ENCODE data around the gene CORO7.
"Not testable (repeated sequence)": the region's sequence is repeated elsewhere in the genome, so short reads cannot be mapped to it uniquely, and the experiment has no call there.

CORO7 gene

DNA sequence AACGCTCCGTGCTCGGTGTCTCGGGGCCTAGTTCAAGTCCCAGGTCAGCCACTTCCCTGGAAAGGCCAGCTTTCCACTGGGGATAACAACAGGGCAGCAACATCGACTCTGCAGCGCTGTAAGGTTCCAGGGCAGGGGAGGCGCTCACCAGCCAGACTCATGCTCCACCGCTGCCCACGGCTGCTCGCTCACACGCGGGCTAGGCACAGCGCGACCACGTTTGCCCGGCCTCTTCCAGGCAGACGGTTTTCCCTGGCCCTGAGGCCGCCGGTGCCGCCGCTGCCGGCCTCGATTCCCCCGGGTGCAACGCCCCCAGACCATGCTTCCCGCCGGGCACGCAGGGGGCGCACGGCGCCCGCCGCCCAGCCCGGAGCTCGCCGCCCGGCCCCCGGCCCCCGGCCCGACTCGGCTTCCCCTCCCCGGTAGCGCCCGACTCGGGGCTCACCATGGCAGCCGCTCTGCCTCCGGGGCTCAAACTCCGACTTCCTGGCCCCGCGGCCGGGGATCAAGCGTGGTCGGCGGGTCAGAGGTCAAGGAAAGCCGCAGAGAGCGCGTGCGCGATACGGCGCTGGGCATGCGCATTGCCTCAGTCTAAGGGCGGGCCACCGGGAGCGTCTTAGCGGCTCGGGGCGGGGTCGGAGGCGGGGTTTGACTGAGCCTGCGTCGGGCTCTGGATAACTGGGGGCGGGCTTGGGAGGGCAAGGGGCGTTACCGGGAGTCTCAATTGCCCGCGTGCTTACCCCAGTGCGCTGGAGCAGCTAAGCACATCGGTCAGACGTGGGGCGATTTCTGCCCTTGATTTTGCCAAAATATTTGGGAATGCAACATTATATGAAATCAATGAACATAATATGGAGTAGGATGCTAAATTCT, 65.4 kb downstream of the CORO7 start, which contains the start of gene PAM16:
PAM16 (minus strand) TSS at position 535 of the 873 bp plus-strand sequence; CDS start at position 448, 87 bp downstream.
- peak; percentile 97 to 98 for DNase-seq

DNA sequence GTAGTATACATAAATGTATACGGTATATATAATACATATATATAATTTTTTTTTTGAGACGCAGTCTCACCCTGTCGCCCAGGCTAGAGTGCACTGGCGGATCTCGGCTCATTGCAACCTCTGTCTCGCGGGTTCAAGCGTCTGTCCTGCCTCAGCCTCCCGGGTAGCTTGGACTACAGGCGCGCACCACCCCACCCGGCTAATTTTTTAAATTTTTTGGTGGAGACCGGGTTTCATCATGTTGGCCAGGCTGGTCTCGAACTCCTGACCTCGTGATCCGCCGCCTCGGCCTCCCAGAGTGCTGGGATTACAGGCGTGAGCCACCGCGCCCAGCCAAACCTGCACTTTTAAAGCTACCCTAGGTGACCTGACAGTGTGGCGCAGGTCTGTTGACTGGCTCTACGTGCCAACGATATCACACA, 66.0 kb downstream of the CORO7 start:
- no peak for DNase-seq

DNA sequence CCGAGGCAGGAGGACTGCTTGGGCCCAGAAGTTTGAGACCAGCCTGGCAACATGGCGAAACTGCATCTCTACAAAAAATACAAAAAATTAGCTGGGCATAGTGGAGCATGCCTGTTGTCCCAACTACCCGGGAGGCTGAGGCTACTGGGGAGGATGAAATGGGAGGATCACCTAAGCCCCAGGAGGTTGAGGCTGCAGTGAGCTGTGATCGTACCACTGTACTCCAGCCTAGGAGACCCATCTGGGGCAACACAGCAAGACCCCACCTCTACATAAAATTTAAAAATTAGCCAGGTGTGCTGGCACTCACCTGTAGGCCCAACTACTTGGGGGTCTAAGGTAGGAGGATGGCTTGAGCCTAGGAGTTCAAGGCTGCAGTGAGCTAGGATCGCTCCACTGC, 67.1 kb downstream of the CORO7 start:
- DNase-seq = no peak

DNA sequence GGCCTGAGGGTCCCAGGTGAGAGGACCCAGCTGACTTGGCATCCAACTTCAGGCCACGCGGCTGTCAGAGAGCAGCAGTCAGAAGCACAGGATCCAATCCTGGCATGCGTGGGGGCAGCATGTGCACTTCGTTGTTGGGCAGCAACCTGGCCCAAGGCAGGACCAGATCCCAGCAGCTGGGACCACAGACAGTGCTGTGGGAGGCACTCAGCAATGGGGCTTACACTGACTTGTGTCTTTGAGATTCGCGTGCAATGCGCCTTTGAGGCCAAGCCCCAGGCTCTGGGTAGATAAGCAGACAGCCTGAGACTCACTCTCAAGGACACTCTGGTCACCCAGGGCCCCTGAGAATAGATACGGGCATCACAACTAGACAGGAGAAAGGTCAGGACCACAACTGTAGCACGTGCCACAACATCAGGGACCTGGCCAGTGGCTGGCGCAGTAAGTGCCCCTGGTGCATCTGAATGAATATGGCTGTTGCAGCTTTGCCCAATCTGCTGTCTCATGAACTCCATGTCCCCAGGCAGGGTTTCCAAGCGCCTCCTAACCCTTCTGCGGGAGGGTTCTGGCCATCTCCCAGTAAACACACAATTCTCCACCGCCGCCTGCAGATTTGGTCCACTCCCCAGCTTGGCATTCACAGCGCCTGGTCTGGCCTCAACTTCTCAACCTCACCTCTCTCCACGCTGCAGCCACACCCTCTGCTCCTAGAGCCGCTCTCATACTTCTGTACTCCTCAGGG, 68.5 kb downstream of the CORO7 start:
- no peak for DNase-seq

DNA sequence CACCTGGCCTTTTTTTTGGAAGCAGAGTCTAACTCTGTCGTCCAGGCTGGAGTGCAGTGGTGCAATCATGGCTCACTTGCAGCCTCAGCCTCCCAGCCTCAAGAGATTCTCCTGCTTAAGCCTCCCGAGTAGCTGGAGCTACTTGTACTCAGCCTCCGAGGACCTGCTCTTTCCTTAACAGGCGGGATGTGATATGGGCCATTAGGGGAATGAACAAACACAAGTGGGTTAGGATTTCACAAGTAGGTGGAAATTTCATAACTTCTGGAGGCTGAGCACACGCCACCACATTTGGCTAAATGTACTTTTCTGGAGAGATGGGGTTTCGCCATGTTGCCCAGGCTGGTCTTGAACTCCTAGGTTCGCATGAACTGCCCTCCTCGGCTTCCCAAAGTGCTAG, 69.4 kb downstream of the CORO7 start:
- no peak for DNase-seq

DNA sequence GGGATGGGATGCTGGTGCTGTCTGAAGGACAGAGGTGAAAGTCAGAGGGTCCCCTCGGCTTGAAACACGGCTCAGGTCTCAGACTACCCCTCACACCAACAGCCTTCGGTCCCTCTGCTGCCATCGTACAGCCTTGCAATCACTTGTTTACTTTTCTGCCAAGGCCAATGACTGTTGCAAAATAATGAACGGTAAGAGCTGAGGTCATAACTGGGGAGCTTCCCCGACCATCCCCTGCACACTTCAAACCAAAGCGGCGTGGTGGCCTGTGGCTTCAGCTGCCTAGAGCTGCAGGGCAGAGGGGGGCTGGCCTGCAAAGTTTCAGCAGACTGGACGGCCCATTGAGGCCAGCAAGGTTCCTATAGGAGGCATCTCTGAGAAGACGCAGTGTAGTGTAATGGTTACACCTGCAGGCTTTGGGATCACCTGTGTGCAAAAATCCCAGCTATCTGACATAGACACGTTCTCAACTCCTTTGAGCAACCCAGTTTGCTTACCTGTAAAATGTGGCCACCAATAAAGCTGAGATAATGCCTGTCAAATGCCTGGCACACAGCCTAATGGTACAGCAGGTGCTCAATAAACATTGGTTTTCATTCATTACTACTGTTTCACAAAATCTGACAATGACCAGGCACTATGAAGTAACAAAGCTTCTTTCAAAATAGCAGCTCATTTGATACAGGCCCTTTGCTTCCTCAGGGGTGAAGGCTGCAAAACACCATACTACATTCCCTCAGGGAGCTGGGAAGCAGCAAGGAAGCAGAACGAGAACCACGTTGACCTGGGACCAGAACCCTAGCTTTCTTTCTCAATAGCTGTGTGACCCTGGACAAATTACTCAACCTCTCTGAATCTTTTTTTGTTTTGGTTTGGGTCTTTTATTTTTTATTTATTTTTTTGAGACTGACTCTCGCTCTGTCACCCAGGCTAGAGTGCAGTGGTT, 70.3 kb downstream of the CORO7 start:
- DNase-seq = no peak

DNA sequence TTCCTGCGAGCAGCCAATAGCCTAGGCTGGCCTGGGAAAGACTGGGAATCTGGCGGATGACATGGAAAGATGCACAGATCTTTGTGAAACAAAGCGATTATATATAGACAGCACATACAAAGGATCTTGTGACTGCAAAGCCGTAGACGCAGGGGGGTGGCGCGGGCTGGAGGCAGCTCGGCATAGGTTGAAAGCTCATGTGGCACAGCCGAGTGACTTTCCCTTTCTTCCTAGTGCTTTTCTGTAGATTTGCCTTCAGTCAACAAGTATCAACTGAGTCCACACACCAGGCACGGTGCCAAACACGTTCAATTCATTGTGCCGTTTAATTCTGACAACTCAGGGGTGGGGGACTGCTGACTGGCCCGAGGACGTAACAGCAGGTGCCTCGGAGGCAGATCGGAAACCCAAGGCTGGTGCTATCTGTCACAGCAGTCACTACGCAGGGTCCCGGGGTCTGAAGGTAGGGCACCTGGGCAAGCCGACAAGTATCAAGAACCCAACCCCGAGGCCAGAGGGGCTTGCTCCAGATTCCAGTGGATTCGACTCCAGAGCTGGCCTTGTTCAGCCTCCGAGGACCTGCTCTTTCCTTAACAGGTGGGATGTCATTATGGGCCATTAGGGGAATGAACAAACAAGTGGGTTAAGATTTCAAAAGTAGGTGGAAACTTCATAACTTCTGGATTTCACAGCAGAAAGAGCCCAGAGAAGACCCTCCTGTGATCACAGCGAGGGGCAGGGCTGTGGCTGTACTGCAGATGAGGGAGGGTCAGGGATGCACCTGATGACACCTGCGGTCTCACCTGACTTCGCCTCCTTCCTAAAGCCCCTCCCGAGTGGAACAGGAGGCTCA, 71.2 kb downstream of the CORO7 start:
- DNase-seq = no peak

DNA sequence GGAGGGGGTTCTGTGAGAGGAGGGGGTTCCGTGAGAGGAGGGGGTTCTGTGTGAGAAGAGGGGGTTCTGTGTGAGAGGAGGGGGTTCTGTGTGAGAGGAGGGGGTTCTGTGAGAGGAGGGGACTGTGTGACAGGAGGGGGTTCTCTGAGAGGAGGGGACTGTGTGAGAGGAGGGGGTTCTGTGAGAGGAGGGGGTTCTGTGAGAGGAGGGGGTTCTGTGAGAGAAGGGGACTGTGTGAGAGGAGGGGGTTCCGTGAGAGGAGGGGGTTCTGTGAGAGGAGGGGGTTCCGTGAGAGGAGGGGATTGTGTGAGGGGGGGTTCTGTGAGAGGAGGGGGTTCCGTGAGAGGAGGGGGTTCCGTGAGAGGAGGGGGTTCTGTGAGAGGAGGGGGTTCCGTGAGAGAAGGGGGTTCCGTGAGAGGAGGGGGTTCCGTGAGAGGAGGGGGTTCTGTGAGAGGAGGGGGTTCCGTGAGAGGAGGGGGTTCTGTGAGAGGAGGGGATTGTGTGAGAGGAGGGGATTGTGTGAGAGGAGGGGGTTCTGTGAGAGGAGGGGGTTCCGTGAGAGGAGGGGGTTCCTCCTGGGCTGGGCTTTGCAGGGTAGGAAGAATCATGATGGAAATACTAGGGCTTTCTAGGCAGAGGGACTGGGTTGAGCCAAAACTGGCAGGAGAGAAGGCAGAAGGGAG, 72.0 kb downstream of the CORO7 start:
- not testable (repeated sequence) for DNase-seq

DNA sequence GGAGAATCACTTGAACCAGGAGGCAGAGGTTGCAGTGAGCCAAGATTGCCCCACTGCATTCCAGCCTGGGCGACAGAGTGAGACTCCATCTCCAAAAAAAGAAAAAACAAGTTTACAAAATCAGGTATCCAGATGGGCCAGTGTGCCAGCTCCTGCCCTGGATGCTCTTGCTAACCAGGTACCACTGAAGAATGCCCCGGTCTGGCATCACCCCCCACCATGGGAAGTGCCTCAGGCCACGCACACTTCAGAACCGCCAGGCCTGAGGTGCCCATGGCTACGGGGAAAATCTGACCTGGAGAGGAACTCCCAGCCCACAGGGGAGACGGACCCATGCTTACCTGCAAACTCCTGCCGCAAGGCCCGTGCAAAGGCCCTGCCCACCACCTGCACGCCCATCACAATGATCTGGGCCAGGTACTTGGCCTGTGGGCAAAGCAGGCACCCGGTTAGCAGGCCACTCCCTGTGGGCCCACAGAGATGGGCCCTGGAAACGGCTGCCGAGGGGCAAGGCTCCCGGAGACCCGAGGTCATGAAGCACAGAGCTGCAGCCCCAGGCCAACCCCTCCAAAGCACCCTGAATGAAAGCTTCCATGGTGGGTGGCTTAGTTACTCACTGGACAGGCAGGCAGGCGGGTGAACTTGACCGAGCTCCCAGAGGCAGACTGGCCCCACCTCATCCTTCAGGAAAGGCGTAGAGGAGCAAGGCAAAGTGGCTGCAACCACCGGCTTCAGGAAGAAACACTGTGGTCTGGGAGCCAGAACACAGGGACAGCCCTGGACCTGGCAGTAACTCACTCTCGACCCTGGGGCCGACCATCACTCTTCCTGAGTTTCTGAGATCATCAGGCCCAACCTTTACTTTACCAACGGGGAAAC, 73.3 kb downstream of the CORO7 start:
- DNase-seq = no peak

DNA sequence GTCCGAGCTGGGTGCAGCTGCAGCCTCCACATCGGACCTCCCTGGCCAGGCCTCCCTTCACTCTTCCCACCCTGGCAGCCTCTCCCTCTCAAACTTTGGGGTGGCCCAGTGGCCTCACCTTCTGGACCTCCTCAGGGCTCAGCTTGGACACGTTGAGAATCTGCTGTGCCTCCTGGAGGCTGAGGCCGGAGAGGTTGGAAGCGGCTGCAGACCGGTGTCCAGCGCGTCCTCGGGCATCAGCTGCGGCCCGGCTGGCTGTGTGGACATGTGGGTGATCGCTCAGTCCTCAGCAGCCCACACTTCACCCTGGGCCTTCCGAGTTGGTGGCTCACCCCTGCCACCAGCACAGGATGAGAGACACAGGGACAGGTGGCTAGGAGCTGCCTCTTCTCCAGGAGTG, 75.1 kb downstream of the CORO7 start:
- no peak for DNase-seq

DNA sequence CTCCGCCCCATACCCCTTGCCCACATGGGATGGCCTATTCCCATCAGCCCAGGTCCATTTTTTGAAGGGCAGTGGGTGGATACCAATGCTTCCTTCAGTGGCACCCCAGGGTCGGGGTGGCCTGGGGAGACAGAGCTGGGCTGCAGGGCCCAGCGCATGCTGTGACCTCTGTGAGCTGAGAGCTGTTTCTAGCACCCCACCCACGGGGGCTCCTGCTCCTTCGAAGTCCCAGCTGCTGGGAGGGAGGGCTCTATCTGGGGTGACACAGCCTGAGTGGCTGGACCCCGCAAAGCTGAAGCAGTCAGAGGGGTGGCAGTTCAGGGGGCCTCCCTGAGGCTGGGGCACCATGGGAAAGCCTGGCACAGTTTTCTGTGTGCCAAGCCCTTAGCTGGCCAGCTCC, 76.0 kb downstream of the CORO7 start:
- DNase-seq = no peak

DNA sequence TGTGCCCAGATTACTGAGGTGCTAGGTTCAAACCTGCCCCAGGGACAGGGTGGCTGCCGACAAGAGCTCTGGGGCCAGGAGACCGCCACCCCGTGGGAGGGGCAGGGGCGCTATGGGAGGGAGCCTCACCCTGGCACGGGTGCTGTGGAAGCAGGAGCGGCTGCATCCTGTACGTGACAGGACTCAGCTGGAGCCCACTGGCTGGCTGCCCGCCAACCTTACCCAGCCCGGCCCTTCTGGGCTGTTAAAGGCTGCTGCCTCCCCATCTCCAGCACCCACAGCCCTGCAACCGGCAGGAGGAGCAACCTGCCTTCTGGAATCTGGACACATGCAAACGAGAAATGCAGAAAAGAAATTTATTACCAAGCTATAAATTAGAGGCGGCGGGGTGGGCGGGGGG, 76.5 kb downstream of the CORO7 start:
- no peak for DNase-seq

DNA sequence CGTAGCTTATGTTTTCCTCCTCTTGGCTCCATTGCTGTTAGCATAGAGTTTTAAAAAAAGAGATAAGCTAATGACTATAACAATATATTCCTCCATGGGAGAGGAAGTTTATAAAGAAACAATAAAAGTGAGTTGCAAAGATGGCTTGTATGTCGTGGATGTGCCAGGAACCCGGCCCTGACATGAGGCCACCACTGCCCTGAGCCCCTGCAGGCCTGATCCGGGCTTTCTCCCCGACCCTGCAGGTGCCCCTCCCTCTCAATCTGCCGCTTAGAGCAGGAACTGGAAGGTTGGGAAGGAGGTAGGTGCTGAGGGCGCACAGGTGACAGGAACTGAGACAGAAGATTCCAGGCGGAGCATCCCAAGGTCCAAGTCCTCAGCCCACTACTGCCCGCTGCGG, 76.9 kb downstream of the CORO7 start:
- no peak for DNase-seq

DNA sequence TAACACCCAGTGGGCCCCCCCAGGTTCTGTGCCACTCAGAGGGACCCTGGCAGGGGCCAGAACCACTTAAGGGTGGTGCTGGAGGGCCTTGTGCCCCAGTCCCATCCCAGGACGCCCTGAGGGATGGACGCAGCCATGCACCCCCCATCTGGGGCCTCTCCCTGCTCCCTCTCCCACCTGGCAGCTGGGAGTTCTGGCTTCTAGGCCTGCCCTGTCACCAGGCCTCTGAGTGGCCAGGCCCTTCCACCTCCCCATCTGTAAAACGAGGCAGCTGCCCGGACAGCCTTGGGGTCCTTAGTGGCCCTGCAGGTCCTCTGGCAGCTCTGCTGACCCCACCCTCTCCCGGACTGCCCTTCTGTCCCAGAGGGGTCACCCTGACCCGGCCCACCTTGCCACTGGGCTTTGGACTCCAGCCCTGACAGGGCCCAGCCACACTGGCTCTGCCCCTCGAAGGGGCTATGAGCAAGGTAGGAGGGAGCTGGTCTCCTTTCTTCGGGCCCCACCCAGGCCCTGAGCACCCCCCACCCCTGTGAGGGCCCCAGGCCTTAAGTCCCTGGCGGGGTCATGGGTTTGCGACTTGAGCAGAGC, 77.6 kb downstream of the CORO7 start:
- no peak for DNase-seq

DNA sequence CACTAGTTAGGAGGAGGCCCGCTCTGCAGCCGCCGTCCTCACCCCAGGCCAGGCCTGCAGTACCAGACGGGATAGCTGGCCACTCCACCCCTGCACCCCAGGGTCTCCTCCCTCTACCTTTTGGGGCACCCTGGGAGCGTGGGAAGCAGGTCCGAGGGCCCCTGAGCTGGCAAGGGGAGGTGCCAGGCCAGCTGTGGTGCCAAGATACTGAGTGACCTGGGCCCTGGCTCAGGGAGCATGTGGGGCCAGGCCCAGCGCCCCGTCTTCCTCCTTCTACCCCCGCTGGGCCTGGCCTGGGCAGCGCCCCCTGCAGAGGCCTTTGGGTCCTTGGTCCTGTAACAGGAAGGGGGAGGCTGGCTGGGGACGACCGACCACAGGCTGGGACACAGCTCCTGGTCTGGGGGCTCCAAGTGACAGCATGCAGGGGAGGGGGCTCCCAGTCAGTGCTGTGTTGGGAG, 78.2 kb downstream of the CORO7 start:
- no peak for DNase-seq

DNA sequence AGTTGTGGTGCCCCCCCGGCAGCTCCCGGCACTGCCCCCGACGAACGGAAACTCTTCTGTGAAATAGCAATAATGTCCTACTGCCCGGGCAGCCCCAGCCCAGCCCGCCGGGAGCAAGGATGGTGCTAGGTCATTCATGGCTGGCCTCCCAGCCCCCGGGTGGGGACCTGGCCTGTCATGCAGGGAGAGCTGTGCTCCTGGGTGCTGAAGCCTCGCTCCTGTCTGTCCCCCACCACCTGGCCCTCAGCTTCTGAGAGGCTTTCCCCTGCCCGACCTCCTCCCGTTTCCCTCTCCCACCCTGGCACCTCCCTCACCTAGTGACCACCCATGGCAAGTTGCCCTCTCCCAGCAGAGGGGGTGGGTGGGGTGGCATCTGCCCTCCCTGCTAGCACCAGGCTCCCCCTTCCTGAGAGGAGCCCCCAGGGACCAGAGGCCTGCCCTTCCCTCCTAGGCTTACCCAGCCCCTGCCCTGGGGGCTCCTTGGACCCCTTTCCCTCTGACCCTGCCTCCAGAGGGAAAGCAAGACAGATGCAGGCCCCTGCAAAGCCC, 78.8 kb downstream of the CORO7 start:
- no peak for DNase-seq

DNA sequence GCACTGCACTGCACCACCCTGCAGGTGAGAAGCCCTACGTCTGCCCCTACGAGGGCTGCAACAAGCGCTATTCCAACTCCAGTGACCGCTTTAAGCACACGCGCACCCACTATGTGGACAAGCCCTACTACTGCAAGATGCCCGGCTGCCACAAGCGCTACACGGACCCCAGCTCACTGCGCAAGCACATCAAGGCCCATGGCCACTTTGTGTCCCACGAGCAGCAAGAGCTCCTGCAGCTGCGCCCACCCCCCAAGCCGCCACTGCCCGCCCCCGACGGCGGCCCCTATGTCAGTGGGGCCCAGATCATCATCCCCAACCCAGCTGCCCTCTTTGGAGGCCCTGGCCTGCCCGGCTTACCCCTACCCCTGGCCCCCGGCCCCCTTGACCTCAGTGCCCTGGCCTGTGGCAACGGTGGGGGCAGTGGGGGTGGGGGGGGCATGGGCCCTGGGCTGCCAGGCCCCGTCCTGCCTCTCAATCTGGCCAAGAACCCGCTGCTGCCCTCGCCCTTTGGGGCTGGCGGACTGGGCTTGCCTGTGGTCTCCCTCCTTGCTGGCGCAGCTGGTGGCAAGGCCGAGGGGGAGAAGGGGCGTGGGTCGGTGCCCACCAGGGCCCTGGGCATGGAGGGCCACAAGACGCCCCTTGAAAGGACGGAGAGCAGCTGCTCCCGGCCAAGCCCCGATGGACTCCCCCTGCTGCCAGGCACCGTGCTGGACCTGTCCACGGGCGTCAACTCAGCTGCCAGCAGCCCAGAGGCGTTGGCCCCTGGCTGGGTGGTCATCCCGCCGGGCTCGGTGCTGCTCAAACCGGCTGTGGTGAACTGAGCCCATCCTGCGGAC, 79.5 kb downstream of the CORO7 start:
- no peak for DNase-seq

DNA sequence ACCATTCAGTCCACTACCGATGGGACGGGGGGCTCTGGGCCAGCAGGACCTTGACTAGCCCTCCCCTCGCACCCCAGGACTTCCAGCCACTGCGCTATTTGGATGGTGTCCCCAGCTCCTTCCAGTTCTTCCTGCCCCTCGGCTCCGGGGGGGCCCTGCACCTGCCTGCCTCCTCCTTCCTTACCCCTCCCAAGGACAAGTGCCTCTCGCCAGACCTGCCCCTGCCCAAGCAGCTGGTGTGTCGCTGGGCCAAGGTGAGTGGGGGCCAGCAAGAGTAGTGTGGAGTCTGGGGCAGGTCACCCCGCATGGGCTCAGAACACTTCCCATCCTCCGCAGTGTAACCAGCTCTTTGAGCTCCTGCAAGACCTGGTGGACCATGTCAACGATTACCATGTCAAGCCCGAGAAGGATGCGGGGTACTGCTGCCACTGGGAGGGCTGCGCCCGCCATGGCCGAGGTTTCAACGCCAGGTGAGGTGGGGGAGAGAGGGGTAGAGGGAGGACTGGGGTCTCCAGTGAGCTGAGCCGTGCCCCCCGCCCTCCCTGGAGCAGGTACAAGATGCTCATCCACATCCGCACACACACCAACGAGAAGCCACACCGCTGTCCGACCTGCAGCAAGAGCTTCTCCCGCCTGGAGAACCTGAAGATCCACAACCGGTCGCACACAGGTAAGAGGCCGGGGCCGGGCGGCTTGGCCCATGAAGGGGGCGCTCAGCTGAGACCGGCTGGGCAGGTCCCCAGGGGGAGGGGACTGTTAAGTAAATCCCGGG, 81.5 kb downstream of the CORO7 start:
- no peak for DNase-seq
